BJ (cell line): ENCODE results near the gene TIMP3. TPM values are rescaled to one million over a fixed set of nuclear protein-coding genes. Genes with fewer than 3 reads are reported as not detected.

Experiments used
- CTCF ChIA-PET: fragments of 350-600 bp; formaldehyde crosslinking; extraction: SDS; loops from one replicate; lab custom pipeline; 2021; ENCODE audit warnings: antibody characterized with exemption, inconsistent platforms; lab: Yijun Ruan, JAX
- POLR2A ChIA-PET: fragments of 300-600 bp; sonication (Branson Sonifier 250); formaldehyde crosslinking; extraction: SDS; loops from one replicate; lab custom pipeline; 2021; ENCODE audit warnings: antibody characterized with exemption; lab: Charles Lee
- DNase-seq: peaks from one replicate; pipeline ENCODE4 v3.0.0-alpha.2; 2011; ENCODE audit warnings: low read depth
- H3K27me3 ChIP-seq: 2 replicates; pipeline ENCODE4 v1.6.0; 2011; ENCODE audit warnings: low read length; ENCODE audit not compliant: control insufficient read depth, insufficient read depth
- H3K36me3 ChIP-seq: 2 replicates; pipeline ENCODE4 v1.5.1; 2011; ENCODE audit warnings: low read length; ENCODE audit not compliant: control insufficient read depth, insufficient read depth
- H3K4me3 ChIP-seq: 2 replicates; pipeline ENCODE4 v1.5.1; 2011; ENCODE audit warnings: low read depth, mild to moderate bottlenecking, control low read depth, low read length
- polyA plus RNA-seq: library from polyadenylated mRNA; depleted of rRNA; stranded (reverse); fragments of >200 nt; gene quantifications from 2 replicates; pipeline ENCODE4 v1.2.3, GENCODE V29; 2011
- TF ChIP-seq, protein P1 (sequence below): IDR thresholded peaks from 2 replicates; pipeline ENCODE4 v1.5.1; 2011; ENCODE audit warnings: low read depth, mild to moderate bottlenecking, control low read depth, inconsistent platforms, low read length, moderate library complexity; ENCODE audit not compliant: insufficient read depth

Gene TIMP3
- polyA plus RNA-seq, 1 experiment = 544 TPM

DNA sequence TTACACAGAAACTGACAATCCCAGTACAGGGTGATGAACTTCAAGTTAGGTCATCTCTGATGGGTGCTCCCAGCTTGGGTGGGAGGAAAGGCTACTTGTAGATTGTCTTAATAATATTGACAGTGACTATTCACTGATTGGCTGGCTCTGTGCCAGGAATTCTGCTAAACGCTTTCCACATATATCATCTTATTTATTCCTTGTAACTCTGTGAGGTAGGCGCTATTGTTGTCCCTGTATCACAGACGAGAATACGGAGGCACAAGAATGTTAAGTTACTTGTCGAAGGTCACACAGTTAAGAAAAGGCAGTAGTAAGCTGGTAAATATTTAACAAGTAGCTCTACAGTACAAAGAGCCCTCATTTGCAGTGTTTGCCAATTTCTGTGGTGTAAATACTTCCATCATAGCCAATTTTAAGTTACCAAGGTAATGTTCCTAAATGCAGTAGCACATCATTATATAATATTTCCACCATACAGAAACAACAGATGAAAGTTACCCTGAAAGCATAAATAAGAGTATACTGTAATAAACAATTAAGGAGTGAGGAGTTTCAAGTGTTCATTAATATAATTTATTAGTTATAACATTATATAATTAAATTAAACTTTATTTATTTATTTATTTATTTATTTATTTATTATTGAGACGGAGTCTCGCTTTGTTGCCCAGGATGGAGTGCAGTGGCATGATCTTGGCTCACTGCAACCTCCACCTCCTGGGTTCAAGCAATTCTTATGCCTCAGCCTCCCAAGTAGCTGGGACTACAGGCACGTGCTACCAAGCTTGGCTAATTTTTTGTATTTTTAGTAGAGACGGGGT lies 11.5 kb upstream of the TIMP3 start:
- DNase-seq = no peak
- ChIA-PET POLR2A (no interaction called here), CTCF (interaction anchor here (0.8 to 2.2 kb wide), 4 partner anchors 11 to 1364 kb away, joined by 3 to 9 read pairs (median 4); partner anchors contain the start of gene TIMP3)
- no peak overlapping the region for H3K4me3 ChIP-seq
- no peaks in the 10 kb centered on the region for H3K36me3 ChIP-seq
- H3K27me3 ChIP-seq = no peaks in the 10 kb centered on the region
- TF ChIP-seq, protein P1, sequence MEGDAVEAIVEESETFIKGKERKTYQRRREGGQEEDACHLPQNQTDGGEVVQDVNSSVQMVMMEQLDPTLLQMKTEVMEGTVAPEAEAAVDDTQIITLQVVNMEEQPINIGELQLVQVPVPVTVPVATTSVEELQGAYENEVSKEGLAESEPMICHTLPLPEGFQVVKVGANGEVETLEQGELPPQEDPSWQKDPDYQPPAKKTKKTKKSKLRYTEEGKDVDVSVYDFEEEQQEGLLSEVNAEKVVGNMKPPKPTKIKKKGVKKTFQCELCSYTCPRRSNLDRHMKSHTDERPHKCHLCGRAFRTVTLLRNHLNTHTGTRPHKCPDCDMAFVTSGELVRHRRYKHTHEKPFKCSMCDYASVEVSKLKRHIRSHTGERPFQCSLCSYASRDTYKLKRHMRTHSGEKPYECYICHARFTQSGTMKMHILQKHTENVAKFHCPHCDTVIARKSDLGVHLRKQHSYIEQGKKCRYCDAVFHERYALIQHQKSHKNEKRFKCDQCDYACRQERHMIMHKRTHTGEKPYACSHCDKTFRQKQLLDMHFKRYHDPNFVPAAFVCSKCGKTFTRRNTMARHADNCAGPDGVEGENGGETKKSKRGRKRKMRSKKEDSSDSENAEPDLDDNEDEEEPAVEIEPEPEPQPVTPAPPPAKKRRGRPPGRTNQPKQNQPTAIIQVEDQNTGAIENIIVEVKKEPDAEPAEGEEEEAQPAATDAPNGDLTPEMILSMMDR = no peak

DNA sequence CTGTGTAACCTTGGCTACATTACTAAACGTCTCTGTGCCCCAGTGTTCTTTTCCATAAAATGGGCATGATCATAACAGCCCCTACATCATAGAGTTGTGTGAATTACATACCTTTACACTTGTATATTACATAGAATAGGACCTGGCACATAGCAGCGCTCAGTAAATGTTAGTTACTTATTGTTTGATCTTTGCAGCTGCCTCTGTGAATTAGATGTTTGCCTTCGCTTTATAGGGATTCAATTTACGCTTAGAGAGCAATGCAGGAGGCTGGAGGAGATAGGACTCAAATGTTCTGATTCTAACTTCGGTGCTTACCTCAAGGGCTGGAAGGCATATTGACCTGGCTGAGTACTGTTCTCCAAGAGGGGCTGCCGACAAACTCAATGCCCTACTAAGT lies 10.4 kb upstream of the TIMP3 start:
- CTCF ChIA-PET = no interaction called here
- POLR2A ChIA-PET = no interaction called here
- H3K4me3 ChIP-seq = no peak overlapping the region

DNA sequence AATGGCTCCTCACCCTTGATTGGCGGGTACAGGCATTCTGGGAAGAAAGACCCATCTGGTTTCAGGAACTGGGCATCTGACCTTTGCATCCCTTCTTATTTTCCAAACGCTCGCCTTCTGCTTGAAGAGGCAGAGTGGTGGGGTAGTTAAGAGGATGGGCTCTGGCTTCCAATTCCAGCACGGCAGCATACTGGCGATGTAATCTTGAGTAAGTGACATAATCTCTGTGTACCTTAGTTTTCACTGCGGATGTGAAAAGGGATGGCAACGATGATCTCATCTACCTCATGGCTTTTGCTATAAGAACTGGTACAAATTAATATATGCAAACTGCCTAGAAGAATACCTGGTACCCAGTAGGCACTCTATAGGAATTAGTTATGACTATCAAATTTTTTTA lies 10.0 kb upstream of the TIMP3 start:
- Histone ChIP-seq H3K36me3 (no peaks in the 10 kb centered on the region), H3K27me3 (no peaks in the 10 kb centered on the region), H3K4me3 (no peak overlapping the region)
- POLR2A ChIA-PET = no interaction called here
- TF ChIP-seq, protein P1 = no peak
- CTCF ChIA-PET = no interaction called here
- DNase-seq = no peak

More for the DNA sequence above, 10.4 kb upstream of the TIMP3 start:
- Histone ChIP-seq H3K27me3 (no peaks in the 10 kb centered on the region), H3K36me3 (no peaks in the 10 kb centered on the region)
- TF ChIP-seq, protein P1 = no peak
- DNase-seq = no peak

DNA sequence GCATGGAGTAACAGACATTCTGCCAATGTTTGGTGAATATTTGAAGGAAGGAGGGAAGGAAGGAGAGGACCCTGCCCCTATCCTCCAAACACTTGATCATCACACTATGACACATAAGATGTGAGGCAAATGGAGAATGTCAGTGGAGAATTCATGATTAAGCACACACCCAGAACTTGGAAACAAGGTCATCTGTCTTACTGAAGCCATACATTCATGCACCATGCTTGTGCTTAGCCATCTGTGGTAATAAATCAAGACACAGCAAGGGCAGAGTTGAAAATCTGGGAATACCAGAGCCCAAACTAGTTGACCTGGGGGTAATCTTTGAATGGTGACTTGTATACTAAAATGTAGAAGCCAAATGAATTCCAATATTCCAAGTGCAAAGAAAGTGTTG lies 7.9 kb upstream of the TIMP3 start:
- H3K27me3 ChIP-seq = no peaks in the 10 kb centered on the region
- ChIA-PET POLR2A (no interaction called here), CTCF (interaction anchor here (1.2 to 12.8 kb wide), 5 partner anchors 30 to 264 kb away, joined by 3 to 266 read pairs (median 119); no protein-coding TSS in a partner anchor)
- H3K4me3 ChIP-seq = no peak overlapping the region
- no peaks in the 10 kb centered on the region for H3K36me3 ChIP-seq
- TF ChIP-seq, protein P1 = no peak
- DNase-seq = no peak

DNA sequence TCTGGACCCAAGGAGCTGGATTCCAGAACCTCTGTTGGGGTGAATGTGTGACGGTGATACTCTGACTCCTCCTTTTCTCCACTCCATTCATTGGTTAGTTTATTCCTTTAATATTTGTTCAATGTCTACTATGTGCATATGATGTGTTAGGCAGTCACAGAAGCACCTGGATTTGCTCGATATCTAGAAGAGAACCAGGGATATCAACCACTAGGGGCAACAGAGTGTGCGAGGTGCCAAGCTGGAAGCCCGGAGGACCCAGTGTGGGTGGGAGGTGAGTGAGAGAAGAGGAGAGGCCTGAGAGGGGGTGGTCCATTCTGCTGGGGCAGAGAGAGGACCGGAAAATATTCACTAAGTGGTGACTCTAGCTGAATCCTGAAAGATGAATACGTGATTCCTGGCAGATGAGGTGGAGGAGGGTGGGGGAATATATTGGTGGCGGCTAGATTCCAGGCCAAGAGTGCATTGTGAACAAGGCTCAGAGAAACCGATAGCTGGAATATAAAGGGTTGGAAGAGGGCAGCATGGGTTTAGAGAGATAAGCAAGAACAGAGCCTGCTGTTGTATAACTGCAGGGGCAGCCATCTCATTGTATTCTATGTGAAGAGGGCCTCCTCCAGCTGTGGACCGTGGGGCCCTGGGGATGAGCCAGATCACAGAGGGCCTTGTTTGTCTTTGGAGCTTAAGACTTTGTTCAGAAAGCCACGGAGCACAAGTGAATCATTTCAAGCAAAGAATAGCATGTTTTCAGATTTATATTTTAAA lies 6.9 kb upstream of the TIMP3 start:
- ChIA-PET POLR2A (no interaction called here), CTCF (interaction anchor here (0.8 to 12.8 kb wide), 9 partner anchors 9 to 265 kb away, joined by 3 to 266 read pairs (median 24); no protein-coding TSS in a partner anchor)
- Histone ChIP-seq H3K27me3 (no peaks in the 10 kb centered on the region), H3K4me3 (no peak overlapping the region), H3K36me3 (no peaks in the 10 kb centered on the region)
- no peak for DNase-seq
- TF ChIP-seq, protein P1 = no peak
